Erythroblast (primary cell): ENCODE measurements around the gene DAZ2.
"Not testable (repeated sequence)": the region's sequence is repeated elsewhere in the genome, so short reads cannot be mapped to it uniquely, and the experiment has no call there.

Source experiments
- DNase-seq, 2 experiments: peaks; one replicate each; lab custom pipeline; 2025; lab: John Stamatoyannopoulos, UW

DAZ2 gene, protein sequence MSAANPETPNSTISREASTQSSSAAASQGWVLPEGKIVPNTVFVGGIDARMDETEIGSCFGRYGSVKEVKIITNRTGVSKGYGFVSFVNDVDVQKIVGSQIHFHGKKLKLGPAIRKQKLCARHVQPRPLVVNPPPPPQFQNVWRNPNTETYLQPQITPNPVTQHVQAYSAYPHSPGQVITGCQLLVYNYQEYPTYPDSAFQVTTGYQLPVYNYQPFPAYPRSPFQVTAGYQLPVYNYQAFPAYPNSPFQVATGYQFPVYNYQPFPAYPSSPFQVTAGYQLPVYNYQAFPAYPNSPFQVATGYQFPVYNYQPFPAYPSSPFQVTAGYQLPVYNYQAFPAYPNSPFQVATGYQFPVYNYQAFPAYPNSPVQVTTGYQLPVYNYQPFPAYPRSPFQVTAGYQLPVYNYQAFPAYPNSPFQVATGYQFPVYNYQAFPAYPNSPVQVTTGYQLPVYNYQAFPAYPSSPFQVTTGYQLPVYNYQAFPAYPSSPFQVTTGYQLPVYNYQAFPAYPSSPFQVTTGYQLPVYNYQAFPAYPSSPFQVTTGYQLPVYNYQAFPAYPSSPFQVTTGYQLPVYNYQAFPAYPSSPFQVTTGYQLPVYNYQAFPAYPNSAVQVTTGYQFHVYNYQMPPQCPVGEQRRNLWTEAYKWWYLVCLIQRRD

DNA sequence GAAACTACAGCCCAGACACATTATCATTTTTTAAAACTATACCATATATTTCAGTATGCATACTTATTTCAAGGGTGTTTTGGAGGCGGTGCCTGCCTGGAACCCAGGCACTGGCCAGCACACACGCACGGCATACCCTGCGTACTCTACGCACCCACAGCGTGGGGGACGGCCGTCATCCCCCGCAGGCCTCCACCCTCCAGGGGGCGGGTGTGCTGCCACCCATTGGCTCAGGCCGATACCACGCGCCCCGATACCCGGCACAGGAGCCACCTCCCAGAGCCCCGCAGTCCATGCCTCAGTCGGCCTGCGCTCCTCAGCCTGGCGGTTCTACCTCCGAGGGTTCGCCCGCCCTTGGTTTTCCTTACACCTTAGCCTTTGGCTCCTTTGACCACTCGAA lies at the start of gene DAZ2:
DAZ2 (plus strand) TSS at position 301 of the 400 bp plus-strand sequence. CDS start 208 bp downstream, outside the sequence.
- not testable (repeated sequence) for DNase-seq

DNA sequence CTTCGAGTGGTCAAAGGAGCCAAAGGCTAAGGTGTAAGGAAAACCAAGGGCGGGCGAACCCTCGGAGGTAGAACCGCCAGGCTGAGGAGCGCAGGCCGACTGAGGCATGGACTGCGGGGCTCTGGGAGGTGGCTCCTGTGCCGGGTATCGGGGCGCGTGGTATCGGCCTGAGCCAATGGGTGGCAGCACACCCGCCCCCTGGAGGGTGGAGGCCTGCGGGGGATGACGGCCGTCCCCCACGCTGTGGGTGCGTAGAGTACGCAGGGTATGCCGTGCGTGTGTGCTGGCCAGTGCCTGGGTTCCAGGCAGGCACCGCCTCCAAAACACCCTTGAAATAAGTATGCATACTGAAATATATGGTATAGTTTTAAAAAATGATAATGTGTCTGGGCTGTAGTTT lies 20.4 kb upstream of the DAZ2 start, which contains the start of gene DAZ1:
DAZ1 (minus strand) TSS at position 101 of the 400 bp plus-strand sequence. CDS start 208 bp downstream, outside the sequence.
- DNase-seq, result not testable (repeated sequence)

DNA sequence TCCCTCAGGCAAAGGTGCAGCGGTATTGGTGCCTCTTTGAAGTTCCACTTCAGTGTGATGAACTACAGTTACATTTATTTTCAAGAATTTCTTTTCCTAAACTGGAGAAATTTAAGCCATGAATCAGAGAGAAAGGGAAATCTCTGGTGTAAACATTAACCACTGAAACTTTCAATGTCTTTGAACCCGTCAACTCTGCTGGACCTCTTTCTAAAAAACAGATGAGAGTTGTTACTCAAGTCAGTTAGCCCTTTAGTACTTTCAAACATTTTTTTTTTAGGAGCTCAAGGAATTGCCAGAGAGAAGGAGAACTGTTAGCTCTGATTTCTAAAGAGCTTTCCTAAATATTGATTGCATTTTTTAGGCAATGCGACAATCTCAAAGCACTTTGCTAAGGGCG lies 11.9 kb upstream of the DAZ2 start:
- DNase-seq, result not testable (repeated sequence)

DNA sequence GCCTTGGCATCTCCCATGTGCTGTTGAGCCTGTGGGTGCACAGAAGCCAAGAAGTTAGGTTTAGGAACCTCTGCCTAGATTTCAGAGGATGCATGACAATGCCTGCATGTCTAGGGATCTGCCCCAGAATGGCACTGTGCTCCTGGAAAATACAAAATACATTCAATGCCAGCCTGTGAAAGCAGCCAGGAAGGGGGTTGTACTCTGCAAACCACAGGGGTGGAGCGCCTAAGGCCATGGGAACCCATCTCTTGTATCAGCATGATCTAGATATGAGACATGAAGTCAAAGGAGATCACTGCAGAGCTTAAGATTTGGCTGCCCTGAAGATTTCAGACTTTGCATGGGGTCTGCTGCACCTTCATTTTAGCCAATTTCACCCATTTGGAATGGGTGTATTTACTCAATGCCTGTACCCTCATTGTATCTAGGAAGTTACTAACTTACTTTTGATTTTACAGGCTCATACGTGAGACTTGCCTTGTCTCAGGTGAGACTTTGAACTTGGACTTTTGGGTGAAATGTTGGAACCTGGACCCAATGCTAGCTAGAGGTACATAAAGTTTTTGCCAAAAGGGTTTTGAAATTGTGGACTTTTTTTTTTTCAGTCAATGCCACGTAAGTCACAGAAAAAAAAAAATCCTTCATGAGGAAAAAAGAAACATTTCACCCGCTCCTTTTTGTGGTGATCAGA lies 9.4 kb upstream of the DAZ2 start:
- not testable (repeated sequence) for DNase-seq

DNA sequence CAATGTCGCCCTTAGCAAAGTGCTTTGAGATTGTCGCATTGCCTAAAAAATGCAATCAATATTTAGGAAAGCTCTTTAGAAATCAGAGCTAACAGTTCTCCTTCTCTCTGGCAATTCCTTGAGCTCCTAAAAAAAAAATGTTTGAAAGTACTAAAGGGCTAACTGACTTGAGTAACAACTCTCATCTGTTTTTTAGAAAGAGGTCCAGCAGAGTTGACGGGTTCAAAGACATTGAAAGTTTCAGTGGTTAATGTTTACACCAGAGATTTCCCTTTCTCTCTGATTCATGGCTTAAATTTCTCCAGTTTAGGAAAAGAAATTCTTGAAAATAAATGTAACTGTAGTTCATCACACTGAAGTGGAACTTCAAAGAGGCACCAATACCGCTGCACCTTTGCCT lies 8.7 kb upstream of the DAZ2 start:
- not testable (repeated sequence) for DNase-seq
